Measurements from ENCODE around the gene SPATA31C1.

GRCh38 chr9:87954230-87954629 is 36.5 kb downstream of the SPATA31C1 start:
- no peak for TF ChIP-seq CTCF (IDR thresholded peaks at IDR 0.05)
- no peak for TF ChIP-seq POLR2AphosphoS5 (IDR thresholded peaks at IDR 0.05)
- TF ChIP-seq POLR2A (IDR thresholded peaks at IDR 0.05) = no peak
- TF ChIP-seq EP300 (IDR thresholded peaks at IDR 0.05) = no peak
